Fibroblast of gingiva (primary cell): ENCODE measurements around the gene CHCHD10.

Experiments
- DNase-seq: peaks from one replicate; pipeline ENCODE4 v3.0.0-alpha.2; 2011; ENCODE audit warnings: low read depth

Gene CHCHD10

GRCh38 chr22:23767673-23768548 lies at the start of gene CHCHD10:
CHCHD10 (minus strand) TSS chr22:23767972; CDS start chr22:23767874, 98 bp downstream.
- peak; percentile 72 for DNase-seq

- no peak for DNase-seq
These were observed 49.4 kb upstream of the CHCHD10 start for GRCh38 chr22:23817146-23817545.

- DNase-seq, result peak; percentile 29
These were observed 48.6 kb upstream of the CHCHD10 start for GRCh38 chr22:23816156-23816976.

- no peak for DNase-seq
These were observed 47.9 kb upstream of the CHCHD10 start for GRCh38 chr22:23815541-23816155.

- DNase-seq, result no peak
These were observed 44.6 kb upstream of the CHCHD10 start for GRCh38 chr22:23812378-23812777.

GRCh38 chr22:23806837-23807236 lies 39.1 kb upstream of the CHCHD10 start:
- no peak for DNase-seq

GRCh38 chr22:23804781-23805291 lies 37.1 kb upstream of the CHCHD10 start:
- no peak for DNase-seq

- no peak for DNase-seq
These were observed 35.4 kb upstream of the CHCHD10 start for GRCh38 chr22:23803001-23803819.

GRCh38 chr22:23801886-23802377 lies 34.2 kb upstream of the CHCHD10 start:
- no peak for DNase-seq

GRCh38 chr22:23801238-23801821 lies 33.6 kb upstream of the CHCHD10 start:
- DNase-seq, result no peak

- DNase-seq, result no peak
These were observed 32.8 kb upstream of the CHCHD10 start for GRCh38 chr22:23800297-23801237.

GRCh38 chr22:23796461-23796860 lies 28.7 kb upstream of the CHCHD10 start:
- peak; percentile 69 for DNase-seq

GRCh38 chr22:23793326-23793725 lies 25.6 kb upstream of the CHCHD10 start:
- no peak for DNase-seq

GRCh38 chr22:23791738-23792645 lies 24.2 kb upstream of the CHCHD10 start:
- DNase-seq, result no peak

GRCh38 chr22:23790819-23791737 lies 23.3 kb upstream of the CHCHD10 start:
- DNase-seq, result peak; percentile 77

GRCh38 chr22:23789638-23790037 lies 21.9 kb upstream of the CHCHD10 start:
- DNase-seq, result no peak

GRCh38 chr22:23789121-23789520 lies 21.3 kb upstream of the CHCHD10 start:
- no peak for DNase-seq

GRCh38 chr22:23787910-23788309 lies 20.1 kb upstream of the CHCHD10 start:
- DNase-seq, result no peak
